D721Med (cell line): ENCODE results near the gene MIER3.

ENCODE experiments used
- DNase-seq: peaks from one replicate; pipeline ENCODE4 v3.0.0; 2011; ENCODE audit warnings: low spot score; ENCODE audit not compliant: insufficient read length
- FAIRE-seq: peaks from 2 replicates; lab custom pipeline; 2011; peaks lifted over from hg19 to GRCh38; lab: Jason Lieb, UNC
- TF ChIP-seq, protein P1 (sequence below): IDR thresholded peaks from 2 replicates; pipeline ENCODE4 v1.5.1; 2012; ENCODE audit warnings: mild to moderate bottlenecking, control low read depth; ENCODE audit not compliant: insufficient read depth; ENCODE audit errors: missing control alignments

MIER3 gene

DNA sequence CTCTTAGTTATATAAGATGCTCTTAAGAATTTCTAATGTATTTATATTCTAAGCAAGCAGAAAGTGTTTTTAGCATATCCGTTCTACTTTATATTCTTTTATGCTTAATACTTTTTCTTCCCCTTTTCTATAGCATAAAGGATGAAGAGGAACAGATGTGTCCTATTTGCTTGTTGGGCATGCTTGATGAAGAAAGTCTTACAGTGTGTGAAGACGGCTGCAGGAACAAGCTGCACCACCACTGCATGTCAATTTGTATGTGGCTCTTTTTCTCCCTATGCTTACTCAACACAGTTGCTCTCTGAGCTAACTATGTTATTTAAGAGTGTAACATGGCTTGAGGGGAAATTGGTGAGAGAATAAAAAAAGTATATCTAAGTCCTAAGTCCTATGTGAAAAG, 80.1 kb downstream of the MIER3 start:
- no peak for FAIRE-seq
- TF ChIP-seq, protein P1, sequence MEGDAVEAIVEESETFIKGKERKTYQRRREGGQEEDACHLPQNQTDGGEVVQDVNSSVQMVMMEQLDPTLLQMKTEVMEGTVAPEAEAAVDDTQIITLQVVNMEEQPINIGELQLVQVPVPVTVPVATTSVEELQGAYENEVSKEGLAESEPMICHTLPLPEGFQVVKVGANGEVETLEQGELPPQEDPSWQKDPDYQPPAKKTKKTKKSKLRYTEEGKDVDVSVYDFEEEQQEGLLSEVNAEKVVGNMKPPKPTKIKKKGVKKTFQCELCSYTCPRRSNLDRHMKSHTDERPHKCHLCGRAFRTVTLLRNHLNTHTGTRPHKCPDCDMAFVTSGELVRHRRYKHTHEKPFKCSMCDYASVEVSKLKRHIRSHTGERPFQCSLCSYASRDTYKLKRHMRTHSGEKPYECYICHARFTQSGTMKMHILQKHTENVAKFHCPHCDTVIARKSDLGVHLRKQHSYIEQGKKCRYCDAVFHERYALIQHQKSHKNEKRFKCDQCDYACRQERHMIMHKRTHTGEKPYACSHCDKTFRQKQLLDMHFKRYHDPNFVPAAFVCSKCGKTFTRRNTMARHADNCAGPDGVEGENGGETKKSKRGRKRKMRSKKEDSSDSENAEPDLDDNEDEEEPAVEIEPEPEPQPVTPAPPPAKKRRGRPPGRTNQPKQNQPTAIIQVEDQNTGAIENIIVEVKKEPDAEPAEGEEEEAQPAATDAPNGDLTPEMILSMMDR = no peak
- DNase-seq = no peak
